Activated T-helper 17 cell treated with anti-CD3 and anti-CD28 coated beads, Interleukin-2, amount 50 U/mL, for 72 hours (primary cell): Measurements from ENCODE around the gene RASD1. TPM values are rescaled to one million over a fixed set of nuclear protein-coding genes. Genes with fewer than 3 reads are reported as not detected.

Experiments
- ATAC-seq: fragments of 150-1000 bp; cut with Tn5 transposase; replicated peaks from 2 replicates; pipeline ENCODE4 v1.10.0; 2021; ENCODE audit warnings: mild to moderate bottlenecking, moderate library complexity
- H3K27ac Mint-ChIP-seq: one replicate; pipeline ENCODE4 v1.8.0; 2022; ENCODE audit warnings: mixed read lengths
- H3K27me3 Mint-ChIP-seq: one replicate; pipeline ENCODE4 v1.8.0; 2022; ENCODE audit warnings: mixed read lengths
- H3K36me3 Mint-ChIP-seq: one replicate; pipeline ENCODE4 v1.8.0; 2022; ENCODE audit warnings: low read depth, mild to moderate bottlenecking, mixed read lengths
- H3K4me1 Mint-ChIP-seq: one replicate; pipeline ENCODE4 v1.8.0; 2022; ENCODE audit warnings: mixed read lengths
- H3K4me3 Mint-ChIP-seq: one replicate; pipeline ENCODE4 v1.8.0; 2022; ENCODE audit warnings: mild to moderate bottlenecking, mixed read lengths
- H3K9me3 Mint-ChIP-seq: one replicate; pipeline ENCODE4 v1.8.0; 2022; ENCODE audit warnings: mixed read lengths
- total RNA-seq, 2 donors: library from RNA; stranded (reverse); gene quantifications; one replicate each; pipeline ENCODE4 v1.2.3, GENCODE V29; 2022

RASD1 gene
- total RNA-seq, 2 donors from 2014 or later: 1.3 TPM

- Mint-ChIP-seq H3K4me1 (no peaks in the 10 kb centered on the region), H3K4me3 (no peak overlapping the region), H3K36me3 (no peaks in the 10 kb centered on the region), H3K27me3 (peaks cover 4% of the 10 kb centered on the region), H3K9me3 (no peaks in the 10 kb centered on the region), H3K27ac (no peak overlapping the region)
- no peak for ATAC-seq
Measured at GRCh38 chr17:17498606-17499301, 2.6 kb upstream of the RASD1 start.

DNA sequence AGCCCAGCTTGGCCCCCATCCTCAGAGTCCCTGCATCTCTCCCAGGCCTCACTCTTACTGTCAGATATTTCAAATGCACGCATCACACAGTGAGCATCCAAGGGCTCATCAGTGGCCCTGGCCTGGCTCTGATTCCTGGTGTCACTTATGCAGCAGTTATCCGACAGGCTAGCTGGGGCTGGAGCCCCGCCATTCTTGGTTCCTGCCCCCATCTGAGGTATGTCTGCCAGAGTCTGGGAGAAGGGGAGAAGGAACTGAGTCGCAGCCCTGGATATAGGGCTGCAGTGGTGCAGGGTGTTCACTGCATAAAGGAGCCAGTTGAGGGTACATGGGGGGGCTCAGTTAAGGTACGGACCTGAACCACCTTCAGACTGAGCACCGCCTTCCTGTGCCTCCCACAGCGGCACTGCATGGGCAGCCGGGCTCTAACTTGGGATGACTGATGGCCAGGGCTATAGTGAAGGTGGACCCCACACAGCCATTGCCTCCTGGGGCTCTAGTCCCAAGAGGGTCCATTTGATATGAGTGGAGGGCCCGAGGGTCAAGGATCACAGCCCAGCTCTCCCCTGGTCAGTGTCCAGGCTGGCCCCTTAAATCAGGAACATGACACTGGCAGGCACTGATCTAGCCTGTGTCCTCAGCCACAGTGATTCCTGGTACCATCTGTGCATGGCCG is 1.8 kb upstream of the RASD1 start:
- Mint-ChIP-seq H3K27ac (no peak overlapping the region), H3K9me3 (no peaks in the 10 kb centered on the region), H3K36me3 (no peaks in the 10 kb centered on the region), H3K27me3 (peaks cover 4% of the 10 kb centered on the region), H3K4me1 (no peaks in the 10 kb centered on the region), H3K4me3 (no peak overlapping the region)
- ATAC-seq: no peak

GRCh38 chr17:17497065-17497844 is 1.1 kb upstream of the RASD1 start:
- H3K9me3 Mint-ChIP-seq: no peaks in the 10 kb centered on the region
- peaks cover 6% of the 10 kb centered on the region for H3K36me3 Mint-ChIP-seq
- H3K4me3 Mint-ChIP-seq: peak overlapping the region; percentile 82
- peaks cover 3% of the 10 kb centered on the region for H3K4me1 Mint-ChIP-seq
- peaks cover 4% of the 10 kb centered on the region for H3K27me3 Mint-ChIP-seq
- ATAC-seq: no peak
- H3K27ac Mint-ChIP-seq: no peak overlapping the region

DNA sequence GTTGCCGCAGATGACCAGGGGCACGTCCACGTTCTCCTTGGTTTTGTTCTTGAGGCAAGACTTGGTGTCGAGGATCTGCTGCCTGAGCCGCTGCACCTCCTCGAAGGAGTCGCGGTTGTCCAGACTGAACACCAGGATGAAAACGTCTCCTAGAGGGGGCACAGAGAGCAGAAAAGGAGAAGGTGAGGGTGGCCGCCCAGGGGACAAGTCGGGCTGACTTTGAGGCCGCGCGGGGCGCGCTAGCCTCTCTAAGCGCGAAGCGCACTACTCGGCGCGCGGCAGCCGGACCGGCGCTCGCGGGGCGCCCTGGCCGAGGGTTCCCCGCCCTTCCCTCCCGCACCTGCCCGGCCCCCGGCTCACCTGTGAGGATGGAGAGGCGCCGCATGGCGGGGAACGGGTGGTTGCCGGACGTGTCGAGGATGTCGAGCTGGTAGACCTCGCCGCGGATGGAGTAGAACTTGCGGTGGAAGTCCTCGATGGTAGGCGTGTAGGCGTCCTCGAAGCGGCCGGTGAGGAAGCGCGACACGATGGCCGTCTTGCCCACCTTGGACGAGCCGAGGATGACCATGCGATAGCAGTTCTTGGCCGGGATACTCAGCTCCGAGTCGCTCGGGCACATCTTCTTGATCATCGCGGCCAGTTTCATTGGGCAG is 533 bp downstream of the RASD1 start:
- Mint-ChIP-seq H3K4me1 (peaks cover 3% of the 10 kb centered on the region), H3K27me3 (peaks cover 4% of the 10 kb centered on the region), H3K4me3 (peak overlapping the region; percentile 82), H3K9me3 (no peaks in the 10 kb centered on the region), H3K36me3 (peaks cover 22% of the 10 kb centered on the region), H3K27ac (no peak overlapping the region)
- peak; percentile 23 for ATAC-seq

- Mint-ChIP-seq H3K4me1 (peaks cover 3% of the 10 kb centered on the region), H3K4me3 (peak overlapping the region; percentile 82), H3K9me3 (no peaks in the 10 kb centered on the region), H3K36me3 (peaks cover 27% of the 10 kb centered on the region), H3K27ac (no peak overlapping the region), H3K27me3 (peaks cover 4% of the 10 kb centered on the region)
- ATAC-seq: no peak
Measured at GRCh38 chr17:17494870-17495535, 1.2 kb downstream of the RASD1 start.

DNA sequence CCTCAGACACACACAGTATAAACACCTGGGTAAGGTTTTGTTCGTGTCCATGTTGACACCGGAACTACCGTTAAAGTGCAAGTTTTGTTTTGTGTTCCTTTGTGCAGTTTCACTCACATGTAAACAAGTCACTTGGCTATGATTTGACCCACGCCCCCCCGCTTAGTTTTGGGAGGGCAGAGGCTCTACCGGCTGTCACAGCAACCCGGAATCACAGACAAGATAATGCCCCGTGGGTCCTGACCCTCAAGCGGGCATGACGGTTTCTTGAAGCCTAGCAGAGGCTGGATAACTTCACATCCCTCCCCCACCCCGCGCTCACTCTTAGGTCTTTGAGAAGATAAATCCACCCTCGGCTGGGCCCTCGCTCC is 1.7 kb downstream of the RASD1 start:
- Mint-ChIP-seq H3K9me3 (no peaks in the 10 kb centered on the region), H3K27me3 (peaks cover 4% of the 10 kb centered on the region), H3K27ac (no peak overlapping the region), H3K4me3 (peak overlapping the region; percentile 82), H3K4me1 (peaks cover 6% of the 10 kb centered on the region), H3K36me3 (peaks cover 31% of the 10 kb centered on the region)
- no peak for ATAC-seq

DNA sequence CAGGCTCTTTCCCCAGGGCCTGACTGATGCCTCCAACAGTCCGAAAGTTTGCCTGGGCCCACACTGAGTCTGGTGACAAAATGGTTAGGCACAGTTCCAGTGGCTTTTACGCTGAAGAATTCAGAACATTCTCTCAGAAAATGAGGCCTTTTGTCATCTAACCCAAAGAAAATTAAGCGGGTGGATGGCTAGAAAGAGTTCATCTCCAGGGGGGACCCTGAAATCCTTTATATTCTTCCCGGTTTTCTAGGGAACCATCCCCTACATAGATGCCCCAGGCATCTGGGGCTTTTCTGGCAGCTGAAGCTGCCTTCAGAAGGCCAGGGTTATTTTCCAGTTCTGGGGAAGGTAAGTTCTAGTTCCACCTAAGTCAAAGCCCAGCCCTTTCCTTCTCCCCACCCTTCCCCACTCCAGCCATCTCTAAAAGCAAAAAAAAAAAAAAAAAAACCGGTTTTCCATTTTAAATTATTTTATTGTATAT is 2.2 kb downstream of the RASD1 start:
- no peak overlapping the region for H3K4me3 Mint-ChIP-seq
- H3K36me3 Mint-ChIP-seq: peaks cover 36% of the 10 kb centered on the region
- H3K27me3 Mint-ChIP-seq: peaks cover 4% of the 10 kb centered on the region
- ATAC-seq: no peak
- no peaks in the 10 kb centered on the region for H3K9me3 Mint-ChIP-seq
- H3K27ac Mint-ChIP-seq: no peak overlapping the region
- H3K4me1 Mint-ChIP-seq: peaks cover 9% of the 10 kb centered on the region

GRCh38 chr17:17493249-17493985 is 2.8 kb downstream of the RASD1 start:
- Mint-ChIP-seq H3K27me3 (peaks cover 4% of the 10 kb centered on the region), H3K36me3 (peaks cover 40% of the 10 kb centered on the region), H3K27ac (no peak overlapping the region), H3K4me1 (peaks cover 13% of the 10 kb centered on the region), H3K4me3 (no peak overlapping the region), H3K9me3 (no peaks in the 10 kb centered on the region)
- no peak for ATAC-seq

- Mint-ChIP-seq H3K27ac (no peak overlapping the region), H3K9me3 (no peaks in the 10 kb centered on the region), H3K4me1 (peaks cover 13% of the 10 kb centered on the region), H3K4me3 (no peak overlapping the region), H3K36me3 (peaks cover 48% of the 10 kb centered on the region), H3K27me3 (peaks cover 4% of the 10 kb centered on the region)
- no peak for ATAC-seq
Measured at GRCh38 chr17:17492571-17492970, 3.6 kb downstream of the RASD1 start.

DNA sequence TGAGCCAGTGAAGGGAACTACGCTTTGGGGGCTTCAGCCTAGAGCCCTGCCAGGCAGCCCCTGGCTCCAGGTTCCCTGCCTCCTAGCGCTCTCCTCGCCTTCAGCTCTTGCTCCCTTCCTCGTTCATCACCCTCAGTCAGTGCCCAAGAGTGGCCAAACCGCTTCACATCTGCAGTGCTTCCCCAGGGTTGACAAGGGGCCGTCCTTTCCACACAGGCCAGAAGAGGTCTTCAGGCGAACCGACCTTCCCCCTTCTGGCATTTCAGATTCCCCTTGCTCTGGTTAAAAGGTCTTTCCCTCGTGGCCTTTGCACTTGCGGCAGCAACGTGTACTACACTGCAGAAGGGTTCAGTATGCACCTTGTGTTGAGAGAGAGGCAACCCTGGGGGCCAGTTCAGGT is 4.1 kb downstream of the RASD1 start:
- Mint-ChIP-seq H3K36me3 (peaks cover 52% of the 10 kb centered on the region), H3K4me3 (no peak overlapping the region), H3K27ac (no peak overlapping the region), H3K9me3 (no peaks in the 10 kb centered on the region), H3K27me3 (peaks cover 4% of the 10 kb centered on the region), H3K4me1 (peaks cover 13% of the 10 kb centered on the region)
- ATAC-seq: no peak

- Mint-ChIP-seq H3K27me3 (peaks cover 4% of the 10 kb centered on the region), H3K4me1 (peaks cover 13% of the 10 kb centered on the region), H3K27ac (no peak overlapping the region), H3K36me3 (peaks cover 57% of the 10 kb centered on the region), H3K9me3 (no peaks in the 10 kb centered on the region), H3K4me3 (no peak overlapping the region)
- ATAC-seq: no peak
Measured at GRCh38 chr17:17491546-17491988, 4.6 kb downstream of the RASD1 start.

GRCh38 chr17:17491031-17491471 is 5.1 kb downstream of the RASD1 start:
- H3K36me3 Mint-ChIP-seq: peaks cover 57% of the 10 kb centered on the region
- H3K27ac Mint-ChIP-seq: no peak overlapping the region
- H3K4me1 Mint-ChIP-seq: peaks cover 13% of the 10 kb centered on the region
- no peak overlapping the region for H3K4me3 Mint-ChIP-seq
- peaks cover 4% of the 10 kb centered on the region for H3K27me3 Mint-ChIP-seq
- no peaks in the 10 kb centered on the region for H3K9me3 Mint-ChIP-seq
- no peak for ATAC-seq

DNA sequence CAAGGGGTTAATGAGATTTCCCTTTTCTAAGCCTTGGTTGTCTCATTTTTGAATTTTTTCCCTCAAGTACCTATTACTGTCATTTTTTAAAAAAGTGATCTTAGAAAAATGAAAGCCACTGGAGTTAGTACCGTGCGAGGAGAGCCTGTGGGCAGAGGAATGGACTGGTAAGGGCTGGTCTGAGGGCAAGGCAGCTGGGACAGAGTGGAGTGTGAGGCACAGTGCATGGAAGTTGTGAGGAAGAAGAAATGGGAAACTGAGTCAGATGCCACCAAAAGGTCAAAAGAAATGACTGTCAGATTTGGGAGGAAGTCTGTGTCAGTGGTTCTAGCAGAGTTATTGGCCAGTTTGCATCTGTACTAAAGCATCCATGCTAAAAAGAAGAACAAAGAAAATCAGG is 8.2 kb downstream of the RASD1 start:
- H3K4me1 Mint-ChIP-seq: peaks cover 24% of the 10 kb centered on the region
- peak overlapping the region; percentile 17 for H3K4me3 Mint-ChIP-seq
- H3K36me3 Mint-ChIP-seq: peaks cover 73% of the 10 kb centered on the region
- ATAC-seq: no peak
- no peaks in the 10 kb centered on the region for H3K9me3 Mint-ChIP-seq
- H3K27ac Mint-ChIP-seq: no peak overlapping the region
- H3K27me3 Mint-ChIP-seq: no peaks in the 10 kb centered on the region
